SU-DHL-6 (cell line): Measurements from ENCODE around the gene SLC25A10.

Source experiments
- H2AFZ ChIP-seq: fragments of 200-600 bp; sonication (generic); 2 replicates; pipeline ENCODE4 v1.6.1; 2014; ENCODE audit warnings: low read depth, mild to moderate bottlenecking, moderate library complexity, mixed read lengths, antibody characterized with exemption, low read length; ENCODE audit not compliant: severe bottlenecking
- H3F3A ChIP-seq: fragments of 200-600 bp; shearing (Covaris generic); 2 replicates; pipeline ENCODE4 v1.6.0; 2016; ENCODE audit warnings: antibody characterized with exemption, mild to moderate bottlenecking; ENCODE audit not compliant: insufficient read depth
- H3K27ac ChIP-seq: fragments of 200-600 bp; sonication (generic); 2 replicates; pipeline ENCODE4 v1.5.1; 2016; ENCODE audit warnings: low read depth, mild to moderate bottlenecking, low read length, moderate library complexity, mixed read lengths
- H3K27me3 ChIP-seq: fragments of 200-600 bp; sonication (generic), shearing (Covaris generic); 2 replicates; pipeline ENCODE4 v1.6.0; 2014; ENCODE audit warnings: mild to moderate bottlenecking, low read length
- H3K36me3 ChIP-seq: fragments of 200-600 bp; sonication (generic); 2 replicates; pipeline ENCODE4 v1.6.1; 2014; ENCODE audit warnings: mild to moderate bottlenecking, low read length, mixed read lengths
- H3K4me2 ChIP-seq: fragments of 300-600, 200-600 bp; shearing (Covaris generic), sonication (generic); 2 replicates; pipeline ENCODE4 v1.6.0; 2014; ENCODE audit warnings: low read length, low read depth, mild to moderate bottlenecking; ENCODE audit not compliant: poor library complexity, severe bottlenecking
- H3K4me3 ChIP-seq: fragments of 200-600 bp; sonication (generic); 2 replicates; pipeline ENCODE4 v1.5.1; 2014; ENCODE audit warnings: antibody characterized with exemption, low read length, mild to moderate bottlenecking, mixed read lengths; ENCODE audit not compliant: insufficient read depth, poor library complexity, severe bottlenecking
- H3K79me2 ChIP-seq: fragments of 200-600 bp; sonication (generic); 2 replicates; pipeline ENCODE4 v1.6.1; 2014; ENCODE audit warnings: mild to moderate bottlenecking, low read length, moderate library complexity; ENCODE audit not compliant: insufficient read depth
- H3K9ac ChIP-seq: fragments of 200-600 bp; sonication (generic); 2 replicates; pipeline ENCODE4 v1.7.0; 2014; ENCODE audit warnings: mild to moderate bottlenecking, low read length
- H3K9me2 ChIP-seq: fragments of 200-600 bp; sonication (generic); replicated peaks from 2 replicates; pipeline ENCODE4 v1.6.1; 2014; ENCODE audit warnings: low read length; ENCODE audit not compliant: insufficient read depth
- H3K9me3 ChIP-seq: fragments of 200-600 bp; sonication (generic); 2 replicates; pipeline ENCODE4 v1.6.1; 2014; ENCODE audit warnings: low read length, mixed read lengths; ENCODE audit not compliant: insufficient read depth
- H4K20me1 ChIP-seq: fragments of 200-600 bp; sonication (generic); 2 replicates; pipeline ENCODE4 v1.6.1; 2014; ENCODE audit warnings: low read depth, mild to moderate bottlenecking, antibody characterized with exemption, low read length, moderate library complexity, mixed read lengths
- EZH2phosphoT487 ChIP-seq: fragments of 200-600 bp; sonication (generic), shearing (Covaris generic); conservative IDR thresholded peaks from 2 replicates; pipeline ENCODE4 v1.6.1; 2018; ENCODE audit warnings: mild to moderate bottlenecking, antibody characterized with exemption, low read length, moderate library complexity, mixed read lengths
- TF ChIP-seq, protein P1 (sequence below): fragments of 200-600 bp; sonication (generic); IDR thresholded peaks from one replicate; pipeline ENCODE4 v1.5.1; 2017; ENCODE audit warnings: antibody characterized with exemption, mild to moderate bottlenecking, low read length, moderate library complexity; ENCODE audit not compliant: insufficient read depth, poor library complexity, severe bottlenecking

The SLC25A10 gene

DNA sequence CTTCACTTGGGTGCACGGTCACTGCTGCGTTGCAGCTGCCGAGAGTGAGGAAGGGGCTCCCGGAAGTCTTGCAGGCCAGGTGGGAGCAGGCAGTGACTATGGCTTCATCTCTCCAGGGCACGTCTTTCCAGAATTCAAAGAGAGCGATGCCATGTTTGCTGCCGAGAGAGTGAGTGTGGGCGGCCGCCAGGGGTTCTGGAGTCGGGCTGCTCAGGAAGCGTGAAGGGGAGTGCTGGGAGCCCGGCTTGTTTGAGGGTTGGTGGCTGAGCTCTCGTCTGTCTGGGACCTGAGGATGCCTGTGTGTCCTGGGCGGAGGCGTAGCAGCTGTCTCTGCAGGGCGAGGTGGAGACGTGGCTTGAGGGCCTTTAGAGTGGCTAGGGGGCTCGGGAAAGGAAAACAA is 22.0 kb upstream of the SLC25A10 start:
- no peak overlapping the region for H2AFZ ChIP-seq
- H3K9me2 ChIP-seq = no peaks in the 10 kb centered on the region
- no peak overlapping the region for H3K4me2 ChIP-seq
- no peaks in the 10 kb centered on the region for H3K36me3 ChIP-seq
- no peaks in the 10 kb centered on the region for H3K27me3 ChIP-seq
- no peaks in the 10 kb centered on the region for H3K9me3 ChIP-seq
- H3K79me2 ChIP-seq = peaks cover 17% of the 10 kb centered on the region
- H3F3A ChIP-seq = no peaks in the 10 kb centered on the region
- H3K27ac ChIP-seq = no peak overlapping the region
- H3K9ac ChIP-seq = no peak overlapping the region
- no peaks in the 10 kb centered on the region for H4K20me1 ChIP-seq
- H3K4me3 ChIP-seq = no peak overlapping the region
- TF ChIP-seq, protein P1, sequence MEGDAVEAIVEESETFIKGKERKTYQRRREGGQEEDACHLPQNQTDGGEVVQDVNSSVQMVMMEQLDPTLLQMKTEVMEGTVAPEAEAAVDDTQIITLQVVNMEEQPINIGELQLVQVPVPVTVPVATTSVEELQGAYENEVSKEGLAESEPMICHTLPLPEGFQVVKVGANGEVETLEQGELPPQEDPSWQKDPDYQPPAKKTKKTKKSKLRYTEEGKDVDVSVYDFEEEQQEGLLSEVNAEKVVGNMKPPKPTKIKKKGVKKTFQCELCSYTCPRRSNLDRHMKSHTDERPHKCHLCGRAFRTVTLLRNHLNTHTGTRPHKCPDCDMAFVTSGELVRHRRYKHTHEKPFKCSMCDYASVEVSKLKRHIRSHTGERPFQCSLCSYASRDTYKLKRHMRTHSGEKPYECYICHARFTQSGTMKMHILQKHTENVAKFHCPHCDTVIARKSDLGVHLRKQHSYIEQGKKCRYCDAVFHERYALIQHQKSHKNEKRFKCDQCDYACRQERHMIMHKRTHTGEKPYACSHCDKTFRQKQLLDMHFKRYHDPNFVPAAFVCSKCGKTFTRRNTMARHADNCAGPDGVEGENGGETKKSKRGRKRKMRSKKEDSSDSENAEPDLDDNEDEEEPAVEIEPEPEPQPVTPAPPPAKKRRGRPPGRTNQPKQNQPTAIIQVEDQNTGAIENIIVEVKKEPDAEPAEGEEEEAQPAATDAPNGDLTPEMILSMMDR = no peak
- TF ChIP-seq EZH2phosphoT487 = no peak

DNA sequence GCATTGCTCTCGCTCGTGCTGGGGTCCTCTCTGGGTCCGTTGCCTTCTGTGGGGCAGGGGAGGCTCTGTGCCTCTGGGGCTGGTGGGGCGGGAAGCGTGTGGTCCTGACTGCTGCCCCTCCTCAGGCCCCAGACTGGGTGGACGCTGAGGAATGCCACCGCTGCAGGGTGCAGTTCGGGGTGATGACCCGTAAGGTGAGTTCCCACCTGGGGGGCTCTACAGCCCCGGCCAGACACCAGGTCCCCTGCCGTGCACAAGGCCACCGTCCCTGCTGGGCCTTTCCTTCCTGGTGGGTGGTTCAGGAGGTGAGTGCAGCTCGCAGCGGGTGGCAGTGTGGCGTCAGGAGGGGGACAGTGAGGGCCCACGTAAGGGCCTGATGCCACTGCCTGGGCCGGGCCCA is 21.5 kb upstream of the SLC25A10 start:
- H3K4me2 ChIP-seq = no peak overlapping the region
- H3K36me3 ChIP-seq = no peaks in the 10 kb centered on the region

DNA sequence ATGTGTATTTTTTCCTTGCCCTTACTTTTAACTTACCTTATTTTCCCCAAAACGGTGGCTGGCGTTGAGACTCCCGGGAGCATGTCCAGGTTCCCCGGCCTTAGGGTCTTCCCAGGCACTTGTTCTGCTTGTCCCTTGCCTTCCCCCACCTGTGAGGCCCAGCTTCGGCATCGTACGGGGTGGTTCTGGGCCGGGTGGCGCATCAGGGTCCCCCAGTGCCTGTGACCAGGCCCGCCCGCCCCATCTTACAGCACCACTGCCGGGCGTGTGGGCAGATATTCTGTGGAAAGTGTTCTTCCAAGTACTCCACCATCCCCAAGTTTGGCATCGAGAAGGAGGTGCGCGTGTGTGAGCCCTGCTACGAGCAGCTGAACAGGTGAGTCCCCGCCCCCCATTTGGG is 20.9 kb upstream of the SLC25A10 start:
- Histone ChIP-seq H3K27ac (no peak overlapping the region), H4K20me1 (no peaks in the 10 kb centered on the region), H3K36me3 (no peaks in the 10 kb centered on the region)

More for the DNA sequence above, 21.5 kb upstream of the SLC25A10 start:
- Histone ChIP-seq H3K9me3 (no peaks in the 10 kb centered on the region), H3K79me2 (peaks cover 12% of the 10 kb centered on the region), H3F3A (no peaks in the 10 kb centered on the region), H3K9ac (no peak overlapping the region), H4K20me1 (no peaks in the 10 kb centered on the region), H3K4me3 (no peak overlapping the region), H3K9me2 (no peaks in the 10 kb centered on the region), H3K27ac (no peak overlapping the region), H3K27me3 (no peaks in the 10 kb centered on the region), H2AFZ (no peak overlapping the region)
- TF ChIP-seq, protein P1 = no peak
- no peak for TF ChIP-seq EZH2phosphoT487

More for the DNA sequence above, 20.9 kb upstream of the SLC25A10 start:
- no peaks in the 10 kb centered on the region for H3F3A ChIP-seq
- TF ChIP-seq, protein P1 = no peak
- TF ChIP-seq EZH2phosphoT487 = no peak
- no peak overlapping the region for H3K9ac ChIP-seq
- H3K79me2 ChIP-seq = peaks cover 6% of the 10 kb centered on the region; the same call in 1 of the 2 replicates
- no peaks in the 10 kb centered on the region for H3K27me3 ChIP-seq
- H3K4me3 ChIP-seq = no peak overlapping the region
- no peaks in the 10 kb centered on the region for H3K9me3 ChIP-seq
- H3K9me2 ChIP-seq = no peaks in the 10 kb centered on the region
- H3K4me2 ChIP-seq = no peak overlapping the region
- no peak overlapping the region for H2AFZ ChIP-seq
